HG03354 (cell line): ENCODE measurements around the gene TMEM238.
"Not testable (repeated sequence)": the region's sequence is repeated elsewhere in the genome, so short reads cannot be mapped to it uniquely, and the experiment has no call there.

Source experiments
- ATAC-seq: cut with Tn5 transposase; IDR thresholded peaks from one replicate; pipeline ENCODE4 v1.9.1; 2021; ENCODE audit warnings: mild to moderate bottlenecking; ENCODE audit not compliant: unreplicated experiment, poor library complexity, severe bottlenecking

TMEM238 gene, protein sequence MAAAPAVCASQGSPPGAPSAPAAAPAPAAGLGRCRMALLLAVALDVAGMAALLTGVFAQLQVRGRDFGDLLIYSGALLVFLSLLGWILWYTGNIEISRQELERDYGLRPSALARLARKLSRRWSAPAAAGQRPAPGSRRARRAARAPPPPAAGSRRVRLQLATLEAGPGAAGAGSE

DNA sequence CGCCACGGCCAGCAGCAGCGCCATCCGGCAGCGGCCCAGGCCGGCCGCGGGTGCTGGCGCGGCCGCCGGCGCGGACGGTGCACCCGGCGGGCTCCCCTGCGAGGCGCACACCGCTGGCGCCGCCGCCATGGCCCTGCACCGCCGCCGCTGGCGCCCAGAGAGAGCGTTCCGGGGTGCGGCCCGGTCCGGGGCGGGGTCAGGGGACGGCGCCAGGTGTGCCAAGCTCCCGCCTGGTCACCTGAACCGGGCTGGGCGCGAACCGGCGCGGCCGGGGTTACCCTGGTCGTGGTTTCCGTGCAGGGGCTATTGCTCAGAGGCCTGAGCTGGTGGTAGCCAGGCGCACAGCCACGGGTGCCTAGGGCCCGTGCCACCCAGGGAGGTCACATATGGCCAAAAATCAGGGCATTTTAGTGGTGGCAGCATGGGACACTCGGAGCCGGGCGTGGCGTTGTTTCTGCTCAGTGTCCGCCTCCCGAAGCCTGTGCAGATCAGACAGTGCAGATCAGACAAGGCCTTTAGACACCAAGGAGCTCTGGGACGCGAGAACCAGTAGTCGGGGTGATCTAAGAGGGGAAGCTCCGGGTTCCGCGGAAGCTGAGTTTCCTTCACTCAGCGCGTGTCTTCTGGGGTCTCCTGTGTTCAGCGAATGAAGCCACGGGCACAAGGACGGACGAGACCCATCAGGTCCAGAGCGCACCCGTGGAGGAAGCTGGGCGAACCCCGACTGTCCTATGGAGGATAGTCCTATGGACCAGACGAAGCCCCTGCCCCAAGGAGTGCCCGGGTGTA, at the start of gene TMEM238:
TMEM238 (minus strand) TSS at position 162 of the 789 bp plus-strand sequence; CDS start at position 129, 33 bp downstream.
- ATAC-seq, result no peak

DNA sequence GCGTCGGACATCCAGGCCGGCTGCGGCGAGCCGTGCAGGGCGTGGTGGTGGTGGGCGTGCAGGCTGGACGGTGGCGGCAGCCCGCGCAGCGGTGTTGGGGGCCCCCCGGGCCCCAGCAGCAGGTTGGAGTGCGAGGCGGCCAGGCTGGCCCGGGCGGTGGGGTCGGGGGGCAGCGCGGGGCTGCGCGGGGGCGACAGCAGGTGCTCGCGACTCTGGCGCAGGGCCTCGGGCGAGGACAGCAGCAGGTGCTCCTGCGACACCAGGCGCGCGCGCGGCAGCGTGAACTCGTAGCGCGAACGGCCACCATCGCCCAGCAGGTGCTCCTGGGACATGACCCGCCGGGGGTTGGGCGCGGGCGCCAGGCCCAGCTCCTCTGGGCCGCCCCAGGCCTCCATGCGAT, 49.2 kb upstream of the TMEM238 start:
- ATAC-seq, result no peak

DNA sequence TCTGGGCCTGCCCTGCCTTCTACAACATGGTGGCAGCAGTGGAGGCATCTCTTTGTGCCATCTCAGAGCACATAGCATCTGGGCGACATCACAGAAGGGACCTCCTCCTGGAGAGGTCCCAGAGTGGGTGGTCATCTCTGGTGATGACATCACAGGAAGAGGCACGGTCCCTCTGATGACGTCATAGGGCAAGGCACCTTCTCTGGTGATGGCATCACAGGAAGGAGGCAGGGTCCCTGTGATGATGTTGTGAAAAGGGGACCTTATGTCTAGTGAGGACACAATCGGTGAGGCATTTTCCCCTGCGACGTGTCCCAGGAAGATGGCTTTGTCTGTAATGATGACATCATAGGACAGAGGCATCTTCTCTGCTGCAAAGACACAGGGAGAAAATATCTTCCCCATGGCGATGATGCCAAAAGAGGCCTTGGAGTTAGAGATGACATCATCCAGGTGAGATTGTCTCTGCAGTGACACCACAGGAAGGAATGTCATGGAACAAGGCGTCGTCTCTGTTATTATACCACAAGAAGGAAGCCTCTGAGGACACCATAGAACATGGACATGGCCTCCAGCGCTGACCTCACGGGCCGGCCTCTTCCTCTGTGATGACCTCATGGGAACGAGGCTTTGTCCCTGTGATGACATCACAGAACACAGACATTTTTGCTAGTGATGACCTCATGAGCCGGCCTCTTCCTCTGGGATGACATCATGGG, 48.3 kb upstream of the TMEM238 start:
- no peak for ATAC-seq

DNA sequence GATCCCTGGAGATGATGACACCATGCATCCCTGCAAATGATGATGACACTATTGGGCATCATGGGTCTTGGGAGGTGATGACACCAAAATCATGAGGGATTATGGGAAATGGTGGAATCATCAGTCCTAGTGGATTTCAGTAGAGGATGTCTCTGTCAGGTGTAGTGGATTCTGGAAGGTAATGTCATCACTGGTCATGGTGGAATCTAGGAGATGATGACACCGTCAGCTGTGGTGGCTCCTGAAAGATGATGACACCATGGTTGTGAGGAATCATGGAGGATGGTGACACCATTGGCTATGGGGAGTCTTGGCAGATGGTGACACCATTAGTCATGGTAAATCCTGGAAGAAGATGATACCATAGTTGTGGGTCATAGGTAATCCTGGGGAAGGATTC, 47.1 kb upstream of the TMEM238 start:
- ATAC-seq, result no peak

GRCh38 chr19:55426042-55426441, 42.0 kb upstream of the TMEM238 start:
- ATAC-seq, result no peak

- ATAC-seq, result no peak
Measured at GRCh38 chr19:55424518-55424917, 40.4 kb upstream of the TMEM238 start.

DNA sequence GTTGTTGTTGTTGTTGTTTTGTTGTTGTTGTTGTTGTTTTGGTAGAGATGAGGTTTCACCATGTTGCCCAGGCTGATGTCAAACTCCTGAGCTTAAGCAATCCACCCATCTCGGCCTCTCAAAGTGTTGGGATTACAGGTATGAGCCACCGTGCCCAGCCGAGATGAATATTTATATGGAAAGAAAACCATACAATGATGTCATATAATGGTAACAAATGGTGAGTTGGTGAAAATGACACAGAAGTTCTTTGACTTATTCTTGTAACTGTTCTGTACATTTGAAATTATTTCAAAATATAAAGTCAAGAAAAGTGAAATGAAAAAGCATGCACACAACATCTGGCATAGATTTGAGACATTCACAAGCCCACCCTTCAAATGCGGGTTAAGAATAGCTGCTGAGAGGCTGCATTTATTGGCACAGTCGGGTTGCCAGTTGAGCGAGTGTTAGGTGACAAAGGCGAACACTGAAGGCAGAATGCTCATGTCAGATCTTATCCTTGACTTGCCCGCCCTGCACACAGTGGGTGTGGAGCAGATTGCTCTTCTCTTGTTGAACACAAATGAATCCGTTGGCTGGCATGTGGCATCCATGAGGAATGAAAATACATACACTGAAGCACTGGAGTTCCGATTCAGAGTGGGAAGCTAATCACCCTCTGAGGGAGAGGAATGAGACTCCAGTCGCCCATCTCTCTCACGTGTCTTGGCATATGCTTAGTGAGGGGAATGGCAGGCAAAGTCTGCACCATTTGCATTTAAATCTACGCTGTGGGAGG, 39.3 kb upstream of the TMEM238 start:
- no peak for ATAC-seq

DNA sequence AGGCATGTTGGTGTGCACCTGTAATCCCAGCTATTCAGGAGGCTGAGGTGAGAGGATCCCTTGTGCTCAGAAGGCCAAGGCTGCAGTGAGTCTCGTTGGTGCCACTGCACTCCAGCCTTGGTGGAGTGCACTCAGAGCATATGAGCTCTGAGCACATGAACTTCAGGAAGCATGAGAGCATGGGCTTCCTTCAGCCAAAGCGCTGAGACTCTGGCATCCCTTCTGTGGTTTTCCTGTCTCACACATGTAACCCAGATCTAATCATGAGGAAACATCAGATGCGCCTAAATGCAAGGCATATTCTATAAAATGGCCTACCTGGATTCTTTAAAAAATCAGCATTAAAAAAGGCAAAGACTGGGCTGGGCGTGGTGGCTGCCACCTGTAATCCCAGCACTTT, 37.2 kb upstream of the TMEM238 start:
- not testable (repeated sequence) for ATAC-seq

DNA sequence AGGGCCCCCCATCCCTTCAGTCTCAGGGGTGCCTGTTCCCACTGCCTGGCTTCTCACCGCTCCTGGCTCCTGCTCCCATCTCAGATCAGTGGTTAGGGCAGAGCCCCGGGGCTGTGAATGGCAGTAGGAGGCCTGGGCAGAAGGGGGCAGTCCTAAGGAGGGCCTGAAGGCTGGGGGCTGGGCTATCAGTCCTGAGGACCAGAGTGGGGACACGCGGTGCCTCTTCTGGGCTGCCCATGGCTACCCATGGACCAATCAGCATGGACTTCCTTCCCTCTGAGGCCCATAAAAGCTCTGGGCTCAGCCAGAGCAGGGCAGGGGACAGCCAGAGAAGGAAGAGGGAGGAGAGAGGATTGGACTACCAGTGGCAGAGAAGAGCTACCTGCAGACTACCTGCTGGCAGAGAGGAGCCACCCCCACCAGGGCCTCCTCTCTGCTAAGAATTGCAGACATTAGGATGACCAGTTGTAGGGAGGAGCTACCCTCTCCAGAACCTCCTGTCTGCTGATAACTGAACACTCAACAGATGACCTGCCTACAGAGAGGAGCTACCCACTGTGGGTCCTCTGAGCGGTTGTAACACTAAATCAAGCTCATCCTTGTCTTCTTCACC, 35.6 kb upstream of the TMEM238 start:
- no peak for ATAC-seq

DNA sequence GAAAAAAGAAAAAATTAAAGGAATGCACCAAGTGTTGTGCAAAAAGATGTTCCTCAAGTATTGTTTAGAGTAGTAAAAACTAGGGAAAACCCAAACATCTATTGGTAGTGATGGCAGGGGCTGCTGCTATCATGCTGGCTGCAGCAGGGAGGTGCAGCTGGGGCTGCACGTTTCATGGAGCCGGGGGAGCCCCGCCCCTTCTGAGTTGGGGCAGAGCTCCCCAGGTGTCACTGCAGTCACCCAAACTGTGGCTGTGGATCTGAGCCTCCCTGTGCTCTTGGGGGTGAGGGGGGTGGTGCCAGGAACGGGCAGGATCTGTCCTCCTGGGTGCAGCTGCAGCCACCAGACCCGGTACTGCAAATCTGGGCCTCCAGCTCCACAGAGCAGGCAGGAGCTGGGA, 35.0 kb upstream of the TMEM238 start:
- no peak for ATAC-seq

- no peak for ATAC-seq
Measured at GRCh38 chr19:55418185-55418584, 34.1 kb upstream of the TMEM238 start.

DNA sequence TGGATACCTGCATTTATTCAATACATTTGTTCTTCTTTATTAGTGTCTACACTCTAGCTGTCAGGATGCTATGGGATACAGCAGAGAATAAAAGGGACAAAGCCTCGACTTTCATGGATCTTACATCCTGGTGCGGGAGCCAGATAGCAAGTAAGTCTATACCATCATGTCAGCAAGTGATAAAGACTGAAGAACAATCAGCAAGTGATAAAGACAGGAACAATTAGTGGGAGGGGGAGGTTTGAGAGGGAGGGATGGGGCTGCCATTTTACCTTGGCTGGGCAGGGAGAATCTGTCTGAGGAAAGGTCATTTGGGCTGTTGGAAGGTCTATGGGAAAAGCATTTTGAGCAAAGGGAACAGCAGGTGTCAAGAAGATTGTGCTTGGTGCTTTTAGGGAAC, 26.1 kb upstream of the TMEM238 start:
- no peak for ATAC-seq

DNA sequence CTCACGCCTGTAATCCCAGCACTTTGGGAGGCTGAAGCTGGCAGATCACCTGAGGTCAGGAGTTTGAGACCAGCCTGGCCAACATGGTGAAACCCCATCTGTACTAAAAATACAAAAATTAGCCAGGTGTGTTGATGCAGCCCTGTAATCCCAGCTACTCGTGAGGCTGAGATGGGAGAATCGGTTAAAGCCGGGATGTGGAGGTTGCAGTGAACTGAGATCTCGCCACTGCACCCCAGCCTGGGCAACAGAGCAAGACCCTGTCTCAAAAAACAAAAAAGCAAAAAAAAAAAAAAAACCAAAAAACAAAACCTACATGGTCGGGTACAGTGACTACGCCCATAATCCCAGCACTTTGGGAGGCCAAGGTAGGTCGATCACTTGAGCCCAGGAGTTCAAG, 25.1 kb upstream of the TMEM238 start:
- ATAC-seq, result not testable (repeated sequence)

DNA sequence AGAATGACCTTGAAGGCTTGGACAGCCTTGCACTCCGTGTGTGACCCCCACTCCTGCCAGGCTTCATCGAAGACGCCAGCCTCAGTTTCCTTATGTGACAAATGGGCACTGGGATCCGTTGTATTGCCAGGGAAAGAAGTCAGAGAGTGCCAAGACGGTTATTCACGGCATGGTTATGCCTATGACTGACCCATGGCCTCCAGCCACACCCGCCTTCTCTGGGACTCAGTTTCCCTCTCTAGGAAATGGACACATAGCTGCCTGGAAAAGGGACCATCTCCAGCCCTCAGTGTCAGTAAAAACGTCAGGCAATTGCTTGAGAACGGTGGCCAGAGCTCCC, 24.4 kb upstream of the TMEM238 start:
- ATAC-seq, result no peak

DNA sequence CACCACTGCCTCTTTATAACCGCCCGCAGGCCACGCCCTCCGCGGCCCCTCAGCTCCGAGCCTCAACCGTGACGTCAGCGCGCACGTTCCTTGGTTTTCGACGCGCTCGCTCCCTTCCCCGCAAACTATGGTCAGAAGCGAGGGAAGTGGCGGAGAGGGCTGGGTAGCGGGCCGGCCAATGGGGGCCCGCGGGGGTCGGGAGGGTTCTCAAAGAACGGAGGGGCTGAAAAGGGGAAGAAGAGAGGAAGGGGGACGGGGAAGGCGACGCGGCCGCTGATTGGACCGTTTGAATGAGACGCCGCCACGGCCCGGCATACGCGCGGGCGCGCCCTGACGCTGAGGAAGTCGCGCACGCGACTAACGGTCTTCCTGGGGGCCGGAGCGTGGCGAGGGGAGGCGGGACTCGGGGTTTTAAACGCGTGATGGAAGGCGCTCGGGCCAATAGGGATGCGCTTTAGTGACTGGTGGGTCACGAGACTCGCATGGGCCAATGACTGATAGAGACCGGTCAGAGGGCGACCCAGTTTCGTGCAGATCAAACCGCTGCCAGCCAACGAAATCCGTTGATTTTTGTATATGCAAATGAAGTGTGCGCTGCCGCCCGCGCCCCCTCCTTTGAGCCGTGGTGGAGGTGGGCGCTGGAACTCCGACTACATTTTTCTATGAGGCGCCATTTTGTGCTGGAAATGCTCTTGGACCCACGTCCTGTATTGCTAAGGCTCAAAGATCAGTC, 23.9 kb upstream of the TMEM238 start:
- ATAC-seq, result peak; percentile 90

- peak; percentile 12 for ATAC-seq
Measured at GRCh38 chr19:55407550-55407799, 23.4 kb upstream of the TMEM238 start, which contains the start of gene UBE2S. UBE2S (minus strand) TSS chr19:55407788; CDS start chr19:55407589, 199 bp downstream.

DNA sequence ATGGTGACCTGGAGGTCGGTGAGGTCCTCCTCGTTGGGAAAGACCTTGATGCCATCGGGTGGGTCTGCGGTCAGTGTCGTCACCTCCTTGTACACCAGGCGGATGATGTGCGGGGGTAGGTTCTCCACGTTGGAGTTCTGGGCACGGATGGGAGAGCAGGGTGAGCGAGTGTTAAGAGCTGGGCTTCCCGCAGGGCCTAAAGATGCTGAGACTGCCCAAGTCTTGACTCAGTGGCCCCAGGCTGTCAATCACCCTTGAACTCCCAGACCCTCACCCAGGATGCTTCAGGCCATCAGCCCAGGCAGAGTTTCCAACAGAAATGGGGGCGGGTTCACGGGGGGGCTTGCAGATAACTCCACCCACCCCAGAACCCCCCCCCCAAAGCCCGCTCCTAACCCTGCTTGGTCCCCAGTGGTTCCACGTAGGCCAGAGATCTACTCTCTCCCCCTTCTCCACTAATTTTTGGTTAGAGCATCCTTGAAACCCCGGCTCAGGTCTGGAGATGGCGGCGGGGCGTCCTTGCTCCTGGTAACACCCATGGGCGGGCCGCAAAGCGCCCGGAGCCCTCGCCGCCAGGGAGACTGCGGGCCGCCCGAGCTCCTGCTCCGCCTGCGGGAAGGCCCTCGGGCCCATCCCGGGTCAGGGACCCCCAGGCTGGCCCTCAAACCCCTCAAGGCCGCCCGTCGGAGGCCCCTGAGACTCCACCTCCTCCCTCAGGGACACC, 22.9 kb upstream of the TMEM238 start:
- peak; percentile 3 for ATAC-seq

GRCh38 chr19:55406091-55406825, 22.2 kb upstream of the TMEM238 start:
- no peak for ATAC-seq
